DMS114 treated with DMSO at 0.1 percent for 48 hours (cell line): ENCODE data around the gene IRGQ.
"Not testable (repeated sequence)": the region's sequence is repeated elsewhere in the genome, so short reads cannot be mapped to it uniquely, and the experiment has no call there.

Source experiments
- DNase-seq: peaks from one replicate; lab custom pipeline; 2025; ENCODE audit not compliant: unreplicated experiment; lab: John Stamatoyannopoulos, UW

Gene IRGQ

DNA sequence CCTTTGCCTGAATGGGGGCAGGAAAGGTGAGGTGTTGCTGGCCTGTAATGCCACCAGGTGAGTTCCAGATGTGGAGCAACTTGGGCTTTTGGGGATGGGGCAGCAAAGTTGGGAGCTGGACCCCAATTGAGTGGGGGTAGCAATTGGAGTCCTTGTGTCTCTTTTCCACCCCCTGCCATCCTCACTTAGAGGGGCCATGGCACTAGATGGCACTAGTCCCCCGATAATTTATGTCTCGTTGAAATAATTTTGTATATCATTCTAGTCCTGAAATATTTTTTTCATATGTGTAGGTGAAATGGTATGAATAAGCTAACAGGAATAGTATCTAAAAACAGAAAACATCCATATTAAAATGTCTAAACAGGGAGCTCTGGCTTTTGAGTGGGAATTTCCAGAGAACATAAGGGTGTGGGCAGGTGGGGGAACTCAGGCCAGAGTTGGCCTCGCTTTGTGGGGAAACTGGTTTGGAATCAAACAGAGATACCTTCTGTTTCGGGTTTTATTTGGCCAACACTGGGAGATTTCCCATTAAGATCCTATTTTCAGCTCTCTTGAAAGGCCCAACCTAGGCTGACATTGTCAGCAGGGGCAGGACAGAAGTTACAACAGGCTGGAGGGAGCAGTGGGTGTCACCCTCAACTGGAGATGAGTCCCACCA is 3.8 kb upstream of the IRGQ start:
- no peak for DNase-seq

DNA sequence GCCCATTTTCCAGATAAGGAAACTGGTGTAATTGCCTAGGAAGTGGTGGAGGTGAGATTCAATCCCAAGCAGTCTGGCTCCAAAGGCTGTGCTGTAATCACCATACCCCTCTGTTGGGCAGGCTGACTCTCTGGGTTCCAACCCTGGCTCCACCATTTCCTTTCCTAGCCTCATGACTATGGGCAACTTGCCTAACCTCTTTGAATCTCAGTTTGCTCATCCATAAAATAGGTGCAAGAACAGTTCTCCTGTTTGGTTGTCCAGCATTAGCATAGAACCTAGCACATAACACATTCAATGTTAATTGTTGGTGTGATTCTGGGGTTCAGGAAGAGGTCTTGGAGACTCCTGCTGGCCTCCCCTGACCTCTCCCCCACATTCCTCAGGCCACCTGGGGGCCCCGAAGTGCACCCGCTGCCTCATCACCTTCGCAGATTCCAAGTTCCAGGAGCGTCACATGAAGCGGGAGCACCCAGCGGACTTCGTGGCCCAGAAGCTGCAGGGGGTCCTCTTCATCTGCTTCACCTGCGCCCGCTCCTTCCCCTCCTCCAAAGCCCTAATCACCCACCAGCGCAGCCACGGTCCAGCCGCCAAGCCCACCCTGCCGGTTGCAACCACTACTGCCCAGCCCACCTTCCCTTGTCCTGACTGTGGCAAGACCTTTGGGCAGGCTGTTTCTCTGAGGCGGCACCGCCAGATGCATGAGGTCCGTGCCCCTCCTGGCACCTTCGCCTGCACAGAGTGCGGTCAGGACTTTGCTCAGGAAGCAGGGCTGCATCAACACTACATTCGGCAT is 2.7 kb upstream of the IRGQ start:
- DNase-seq: no peak

DNA sequence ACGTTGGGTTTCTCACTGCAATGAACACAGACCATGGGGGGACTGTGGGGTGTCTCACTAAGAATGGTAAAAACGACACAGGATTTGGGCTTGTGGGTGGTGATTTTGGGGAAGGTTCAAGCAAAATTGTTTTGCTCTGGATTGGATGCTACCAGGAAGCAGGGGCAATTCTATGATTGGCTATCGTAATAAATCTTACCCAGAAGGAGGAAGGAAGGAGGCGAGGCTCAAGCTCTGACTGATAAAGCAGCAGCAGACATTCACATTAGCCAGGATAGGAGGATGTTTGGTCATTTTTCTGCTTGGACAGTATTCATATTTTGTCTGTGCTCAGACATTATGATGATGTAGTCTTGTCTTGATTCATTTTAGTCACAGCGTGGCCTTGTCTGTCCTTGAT is 1.9 kb upstream of the IRGQ start:
- no peak for DNase-seq

DNA sequence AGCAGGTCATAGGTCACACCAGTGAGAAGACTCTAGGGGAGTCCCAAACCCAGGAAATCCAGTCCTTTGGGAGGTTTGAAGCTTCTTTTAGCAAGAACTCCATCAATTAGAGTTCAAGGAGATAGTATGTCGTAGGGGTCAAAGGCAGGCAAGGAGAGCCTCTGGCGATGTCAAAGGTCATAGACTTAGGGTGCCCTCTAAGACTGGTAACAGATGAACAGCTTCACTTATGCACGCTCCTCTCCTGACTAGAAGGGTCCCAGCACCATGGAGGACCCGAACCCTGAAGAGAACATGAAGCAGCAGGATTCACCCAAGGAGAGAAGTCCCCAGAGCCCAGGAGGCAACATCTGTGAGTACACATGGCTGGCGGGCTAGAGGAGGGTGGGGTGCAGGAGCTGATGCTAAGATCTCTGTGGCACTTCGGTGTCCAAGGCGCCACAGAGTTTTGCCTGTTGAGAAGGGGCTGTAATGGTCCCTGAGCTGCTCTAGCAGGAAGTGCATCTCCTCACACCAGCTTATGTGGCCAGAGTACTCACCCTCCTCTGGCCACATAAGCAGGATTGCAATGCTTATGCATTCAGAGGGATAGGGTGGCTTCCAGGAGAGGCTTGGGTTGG is 1.0 kb upstream of the IRGQ start:
- DNase-seq: no peak

DNA sequence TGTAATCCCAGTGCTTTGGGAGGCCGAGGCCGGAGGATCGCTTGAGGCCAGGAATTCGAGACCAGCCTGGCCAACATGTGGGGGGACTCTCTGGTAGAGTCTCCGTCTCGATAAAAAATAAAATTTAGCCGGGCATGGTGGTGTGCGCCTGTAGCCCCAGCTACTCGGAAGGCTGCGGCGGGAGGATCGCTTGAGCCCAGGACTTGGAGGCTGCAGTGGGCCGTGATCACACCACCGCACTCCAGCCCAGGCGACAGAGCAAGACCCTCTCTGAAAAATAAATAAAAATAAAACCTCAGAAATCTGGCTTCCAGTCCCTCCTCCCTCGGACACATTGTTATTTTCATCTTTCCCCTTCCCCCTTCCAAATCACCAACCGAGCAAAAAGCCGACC is 332 bp downstream of the IRGQ start:
- DNase-seq: no peak

DNA sequence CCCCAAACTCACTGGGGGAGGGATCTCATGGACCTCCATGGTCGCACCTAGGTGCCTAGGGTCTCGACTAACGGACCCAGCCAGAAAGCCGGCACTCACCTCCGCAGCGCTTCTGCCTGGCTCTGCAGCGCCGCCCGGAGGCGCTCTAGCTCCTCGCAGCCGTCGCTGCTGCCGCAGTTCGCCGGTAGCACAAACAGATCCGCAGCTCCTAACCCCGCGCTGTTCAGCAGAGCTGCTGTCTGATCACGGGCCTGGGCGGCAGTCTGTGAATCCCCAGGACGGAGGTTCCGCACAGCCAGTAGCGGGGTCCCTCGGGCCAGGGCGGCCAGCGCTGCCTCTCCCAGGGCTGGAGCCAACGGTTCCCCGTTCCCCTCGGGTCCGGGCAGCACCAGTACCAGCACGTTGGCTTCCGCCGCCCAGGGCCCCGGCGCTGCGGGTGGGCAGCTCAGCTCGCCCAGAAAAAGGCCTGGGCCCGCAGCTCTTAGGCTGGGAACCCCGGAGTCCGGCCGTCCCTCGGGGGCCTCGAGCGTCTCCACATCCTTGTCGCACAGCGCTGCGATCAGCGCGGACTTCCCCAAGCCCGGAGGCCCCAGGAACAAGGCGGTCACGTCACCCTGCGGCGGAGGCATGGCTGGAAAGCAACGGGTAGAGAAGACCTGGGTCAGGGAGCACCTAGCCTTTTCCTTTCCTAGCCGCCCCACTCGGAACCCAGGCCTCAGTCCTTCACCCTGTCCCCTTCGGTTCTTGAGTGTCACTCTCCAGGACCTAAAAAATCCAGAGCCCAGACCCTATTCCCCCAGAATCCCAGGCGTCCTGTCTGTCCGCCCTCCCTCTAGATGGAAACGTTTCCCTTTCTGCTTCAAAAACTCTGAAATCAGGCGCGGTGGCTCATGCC is 977 bp downstream of the IRGQ start:
- peak; percentile 10 for DNase-seq

DNA sequence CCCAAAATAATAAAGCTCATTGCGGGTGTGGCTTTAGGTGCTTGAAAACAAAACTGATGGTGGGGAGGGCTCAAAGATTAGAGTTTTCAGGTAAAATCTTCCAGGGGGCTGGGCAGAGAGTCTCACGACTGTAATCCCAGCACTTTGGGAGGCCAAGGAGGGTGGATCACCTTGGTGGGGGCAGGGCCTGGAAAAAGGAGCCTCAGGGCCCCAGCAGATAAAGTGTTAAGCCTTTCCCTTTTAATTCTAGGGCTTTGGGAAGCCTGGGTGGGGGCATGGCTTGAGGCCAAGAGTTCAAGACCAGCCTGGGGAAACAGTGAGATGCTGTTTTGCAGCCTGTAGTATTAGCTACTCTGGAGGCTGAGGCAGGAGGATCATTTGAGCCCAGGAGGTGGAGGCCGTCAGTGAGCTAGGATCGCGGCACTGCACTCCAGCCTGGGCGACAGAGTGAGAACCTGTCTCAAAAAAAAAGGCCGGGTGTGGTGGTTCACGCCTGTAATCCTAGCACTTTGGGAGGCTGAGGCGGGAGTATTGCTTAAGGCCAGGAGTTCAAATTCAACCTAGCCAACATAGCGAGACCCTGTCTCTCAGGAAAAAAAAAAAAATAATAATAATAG is 1.7 kb downstream of the IRGQ start:
- no peak for DNase-seq

DNA sequence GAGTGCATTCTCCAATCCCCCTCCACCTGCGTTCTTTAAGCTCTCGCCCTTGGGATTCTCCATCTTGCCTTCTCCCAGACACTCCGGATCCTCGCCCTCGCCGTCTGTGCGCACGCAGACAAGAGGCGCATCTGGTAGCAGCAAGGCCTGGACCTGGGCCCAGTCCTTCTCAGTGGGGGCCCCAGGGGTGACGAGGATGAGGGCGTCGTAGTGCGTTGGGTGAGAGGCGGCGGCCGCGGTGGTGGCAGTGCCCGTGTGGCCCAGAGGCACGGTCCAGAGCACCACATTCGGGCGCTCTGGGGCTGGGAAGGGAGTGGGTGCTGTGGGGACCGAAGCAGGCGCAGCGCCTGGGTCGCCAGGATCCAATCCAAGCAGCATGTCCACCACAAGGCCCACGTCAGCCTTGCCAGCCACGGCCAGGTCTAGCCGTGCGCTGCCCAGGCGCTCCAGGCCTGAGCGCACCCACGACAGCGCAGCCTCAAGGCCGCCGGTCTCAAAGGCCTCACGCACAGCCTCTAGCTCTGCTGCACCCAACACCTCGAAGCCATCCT is 3.1 kb downstream of the IRGQ start:
- DNase-seq: no peak

DNA sequence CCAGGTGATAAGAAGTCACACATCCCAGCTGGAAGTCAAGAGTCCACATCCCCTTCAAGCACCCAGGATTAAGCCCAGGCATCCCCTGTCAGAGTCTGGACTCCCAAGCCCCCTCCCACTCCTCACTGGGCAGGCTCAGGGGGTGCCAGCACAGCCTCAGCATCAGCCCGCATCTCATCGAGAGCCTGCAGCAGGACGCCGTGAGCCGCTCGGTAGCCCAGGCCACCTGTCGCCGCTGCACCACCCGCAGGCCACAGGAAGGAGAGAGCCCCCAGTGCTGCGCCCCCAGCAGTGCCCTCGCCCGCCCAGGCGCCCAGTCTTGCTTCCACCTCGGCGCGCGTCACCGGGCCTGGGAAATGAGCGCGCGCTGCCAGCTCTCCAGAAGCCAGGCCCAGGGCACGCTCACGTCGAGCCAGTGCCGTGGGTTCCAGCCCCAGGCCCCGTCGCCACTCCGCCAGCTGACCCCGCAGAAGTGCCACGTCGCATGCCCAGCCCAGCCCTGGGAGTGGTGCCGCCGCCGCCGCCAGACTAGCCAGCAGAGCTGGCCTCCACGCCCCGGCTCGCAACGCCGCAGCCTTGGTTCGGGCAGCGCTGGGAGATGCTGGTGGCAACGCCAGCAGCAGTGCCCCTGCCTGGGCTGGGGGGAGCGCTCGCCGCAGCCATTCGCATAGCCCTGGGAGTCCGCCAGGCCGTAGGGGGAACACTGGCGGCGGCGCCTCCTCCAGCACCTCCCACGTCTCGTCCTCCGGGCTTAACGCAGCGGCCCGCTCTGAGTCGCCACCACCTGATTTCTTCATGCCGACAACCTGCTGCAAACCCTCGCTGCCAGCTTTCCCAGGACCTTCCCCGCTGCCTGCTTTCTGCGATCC is 3.8 kb downstream of the IRGQ start:
- DNase-seq: no peak

DNA sequence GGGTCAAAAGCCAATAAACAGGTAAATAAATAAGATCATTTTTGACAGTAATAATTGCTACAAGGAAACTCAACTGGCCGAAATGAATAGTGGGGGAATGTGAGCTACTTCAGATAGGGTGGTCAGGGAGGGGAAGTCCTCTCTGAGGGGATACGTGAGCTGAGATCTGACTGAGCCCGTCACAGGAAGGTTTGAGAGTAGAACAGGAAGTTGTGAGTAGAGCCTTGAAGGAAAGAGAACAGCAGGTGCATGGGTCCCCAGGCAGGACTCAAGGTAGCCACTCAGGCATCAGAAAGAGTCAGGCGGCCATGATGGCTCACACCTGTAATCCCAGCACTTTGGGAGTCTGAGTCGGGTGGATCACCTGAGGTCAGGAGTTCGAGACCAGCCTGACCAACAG is 6.3 kb downstream of the IRGQ start:
- DNase-seq: no peak

DNA sequence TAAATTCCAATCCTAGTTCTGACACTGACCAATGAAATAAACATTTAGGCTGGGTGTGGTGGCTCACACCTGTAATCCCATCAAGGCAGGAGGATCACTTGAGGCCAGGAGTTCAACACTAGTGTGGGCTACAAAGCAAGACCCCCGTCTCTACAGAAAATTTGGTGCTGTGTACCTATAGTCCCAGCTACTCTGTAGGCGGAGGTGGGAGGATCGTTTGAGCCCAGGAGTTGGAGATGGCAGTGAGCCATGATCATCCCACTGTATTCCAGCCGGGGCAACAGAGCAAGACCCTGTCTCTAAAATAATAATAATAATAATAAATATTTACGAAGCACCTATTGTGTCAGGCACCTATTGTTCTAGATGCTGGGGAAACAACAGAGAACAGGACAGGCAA is 6.7 kb downstream of the IRGQ start:
- no peak for DNase-seq

DNA sequence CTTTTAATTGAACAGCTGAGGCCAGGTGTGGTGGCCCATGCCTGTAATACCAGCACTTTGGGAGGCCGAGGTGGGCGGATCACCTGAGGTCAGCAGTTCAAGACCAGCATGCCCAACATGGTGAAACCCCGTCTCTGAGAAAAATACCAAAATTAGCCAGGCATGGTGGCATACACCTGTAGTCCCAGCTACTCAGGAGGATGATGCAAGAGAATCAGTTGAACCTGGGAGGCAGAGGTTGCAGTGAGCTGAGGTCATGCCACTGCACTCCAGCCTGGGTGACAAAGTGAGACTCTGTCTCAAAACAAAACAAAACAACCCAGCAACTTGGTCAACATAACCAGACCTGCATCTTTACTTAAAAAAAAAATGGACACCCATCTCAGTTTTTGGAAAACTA is 8.9 kb downstream of the IRGQ start:
- DNase-seq: not testable (repeated sequence)

DNA sequence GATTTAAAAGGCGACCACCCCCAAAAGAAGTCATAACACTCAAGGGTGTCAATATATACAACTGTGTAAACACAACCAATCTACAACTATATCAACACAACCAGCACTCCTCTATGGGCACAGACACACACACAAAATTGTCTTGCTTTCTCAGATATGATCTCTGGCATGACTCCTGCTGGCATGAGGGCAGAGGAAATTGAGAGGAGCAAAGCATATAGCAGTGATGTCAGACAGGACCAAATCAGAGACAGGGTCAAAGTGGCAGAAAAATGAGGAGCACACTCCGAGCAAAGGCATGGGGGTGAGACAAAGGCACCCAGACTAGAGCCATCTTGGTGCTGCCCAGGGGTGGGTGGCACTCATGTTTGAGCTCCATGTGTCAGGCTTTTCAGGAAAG is 9.6 kb downstream of the IRGQ start:
- no peak for DNase-seq

DNA sequence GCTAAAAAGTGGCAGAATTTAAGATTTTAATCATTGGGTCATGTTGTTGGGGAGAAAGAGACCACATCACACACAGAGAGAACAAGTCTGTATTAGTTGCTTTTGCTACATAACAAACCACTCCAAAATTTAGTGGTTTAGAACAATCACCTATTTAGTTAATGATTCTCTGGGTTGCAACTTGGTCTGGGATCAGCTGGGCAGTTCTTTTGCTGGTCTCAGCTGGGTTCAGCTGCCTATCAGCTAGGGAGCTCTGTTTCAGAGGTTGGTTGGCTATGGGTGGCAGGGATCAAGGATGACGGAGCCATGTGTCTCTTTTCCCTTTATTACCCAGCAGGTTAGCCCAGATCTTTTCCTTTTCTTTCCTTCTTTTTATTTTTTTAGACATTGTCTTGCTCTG is 11.4 kb downstream of the IRGQ start:
- no peak for DNase-seq

DNA sequence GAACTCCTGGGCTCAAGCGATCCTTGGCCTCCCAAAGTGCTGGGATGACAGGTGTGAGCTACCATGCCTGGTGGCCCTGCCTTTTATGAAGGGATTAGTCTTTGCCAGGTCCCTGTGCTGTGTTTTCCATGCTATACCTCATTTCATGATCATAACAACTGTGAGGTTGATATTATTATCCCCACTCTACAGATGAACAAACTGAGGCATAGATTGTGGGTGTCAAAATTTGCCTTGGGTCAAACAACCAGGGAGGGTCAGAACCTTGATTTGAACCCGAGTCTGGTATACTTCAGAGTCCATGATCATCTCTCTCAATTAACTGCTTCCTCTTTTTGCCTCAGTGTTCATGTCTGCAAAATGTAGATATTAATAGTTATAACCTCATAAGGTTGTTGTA is 13.4 kb downstream of the IRGQ start:
- no peak for DNase-seq

DNA sequence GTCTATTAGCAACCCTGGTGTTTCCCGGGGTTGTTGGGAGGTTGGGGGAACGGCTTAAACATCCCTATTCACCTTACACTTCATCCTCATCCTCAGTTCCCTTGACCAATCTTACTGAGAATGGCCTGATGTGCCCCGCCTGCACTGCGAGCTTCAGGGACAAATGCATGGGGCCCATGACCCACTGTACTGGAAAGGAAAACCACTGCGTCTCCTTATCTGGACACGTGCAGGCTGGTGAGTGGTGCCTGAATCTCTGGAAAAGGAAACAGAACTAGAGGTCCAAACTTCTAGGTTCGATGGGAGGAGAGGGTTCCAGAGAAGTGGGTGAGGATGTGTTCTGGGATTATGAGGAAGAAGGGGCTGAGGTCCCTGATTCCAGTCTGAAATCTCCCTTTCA is 14.5 kb downstream of the IRGQ start:
- DNase-seq: no peak

DNA sequence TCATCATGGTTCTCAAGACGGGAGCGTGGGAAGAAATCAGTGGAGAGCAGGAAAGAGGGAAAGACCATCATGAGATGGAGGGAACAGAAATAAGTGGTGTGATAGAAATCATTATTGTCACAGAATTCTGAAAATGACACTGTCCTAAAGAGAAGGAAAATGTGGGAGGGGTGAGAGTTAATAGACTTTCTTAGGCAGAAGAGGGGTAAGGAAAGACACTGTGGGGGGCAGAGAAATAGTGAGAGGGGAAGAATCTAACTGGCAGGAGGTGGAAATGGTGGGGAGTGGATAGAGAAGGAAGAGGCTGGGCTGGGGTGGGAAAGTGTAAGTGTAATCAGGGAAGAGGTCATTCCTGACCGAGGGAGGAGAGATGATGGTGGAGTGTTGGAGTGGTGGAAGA is 17.1 kb downstream of the IRGQ start:
- no peak for DNase-seq

DNA sequence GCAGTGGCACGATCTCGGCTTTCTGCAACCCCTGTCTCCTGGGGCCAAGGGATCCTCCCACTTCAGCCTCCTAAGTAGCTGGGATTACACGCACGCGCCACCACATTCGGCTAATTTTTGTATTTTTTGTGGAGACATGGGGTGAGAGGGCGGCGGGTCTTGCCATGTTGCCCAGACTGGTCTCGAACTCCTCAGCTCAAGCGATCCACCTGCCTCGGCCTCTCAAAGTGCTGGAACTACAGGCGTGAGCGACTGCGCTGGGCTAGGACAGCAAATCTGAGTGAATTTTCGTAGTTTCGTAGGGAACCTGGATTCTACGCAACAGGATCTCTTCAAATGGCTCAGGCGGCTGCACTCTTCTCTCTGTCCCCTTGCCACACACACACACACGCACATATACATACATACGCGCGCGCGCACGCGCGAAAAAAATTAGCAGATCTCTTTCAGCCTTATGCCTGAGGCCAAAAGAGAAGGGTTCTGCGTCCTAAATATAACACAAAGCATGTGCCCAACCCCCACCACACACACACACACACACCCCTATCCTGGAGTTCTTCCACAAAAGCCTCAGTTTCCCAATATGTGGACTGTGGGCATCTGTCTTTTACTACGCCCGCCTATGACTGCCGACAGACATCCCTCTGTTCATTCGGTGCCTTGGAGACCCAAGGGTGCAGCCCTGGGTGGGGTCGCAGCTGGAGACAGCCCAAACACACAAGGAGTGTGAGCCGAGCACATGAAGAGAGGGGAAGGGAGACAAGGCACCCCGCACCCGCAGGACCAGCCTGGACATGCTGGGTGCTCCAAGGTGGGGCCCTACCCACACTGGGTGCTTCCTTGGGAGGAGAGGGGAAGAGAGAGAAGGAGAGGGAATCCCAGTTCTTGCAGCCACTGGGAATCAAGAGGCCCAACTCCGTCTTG is 19.7 kb downstream of the IRGQ start:
- DNase-seq: no peak
